DOHH2 (cell line): ENCODE measurements around the gene BPTF.

Experiments used
- CTCF ChIP-seq: fragments of 200-600 bp; sonication (generic); IDR thresholded peaks from one replicate; pipeline ENCODE4 v1.5.1; 2014; ENCODE audit warnings: antibody characterized with exemption, mild to moderate bottlenecking, low read depth, low read length; ENCODE audit not compliant: poor library complexity, severe bottlenecking
- EZH2phosphoT487 ChIP-seq: fragments of 200-600 bp; sonication (generic); IDR thresholded peaks from 2 replicates; pipeline ENCODE4 v1.6.1; 2017; ENCODE audit warnings: borderline replicate concordance, mild to moderate bottlenecking, antibody characterized with exemption, low read length, moderate library complexity, mixed read lengths

GRCh38 chr17:68015081-68015723 is 189.9 kb downstream of the BPTF start:
- TF ChIP-seq CTCF: no peak
- no peak for TF ChIP-seq EZH2phosphoT487
